GM18498 (cell line): ENCODE data around the gene SF3B1.
A peak's percentile ranks its signal among the peaks of the same experiment; 100 is the strongest.
"Not testable (repeated sequence)": the region's sequence is repeated elsewhere in the genome, so short reads cannot be mapped to it uniquely, and the experiment has no call there.

Source experiments
- ATAC-seq: cut with Tn5 transposase; IDR thresholded peaks from one replicate; pipeline ENCODE4 v1.9.1; 2021; ENCODE audit warnings: mild to moderate bottlenecking, moderate library complexity; ENCODE audit not compliant: unreplicated experiment

SF3B1 gene

DNA sequence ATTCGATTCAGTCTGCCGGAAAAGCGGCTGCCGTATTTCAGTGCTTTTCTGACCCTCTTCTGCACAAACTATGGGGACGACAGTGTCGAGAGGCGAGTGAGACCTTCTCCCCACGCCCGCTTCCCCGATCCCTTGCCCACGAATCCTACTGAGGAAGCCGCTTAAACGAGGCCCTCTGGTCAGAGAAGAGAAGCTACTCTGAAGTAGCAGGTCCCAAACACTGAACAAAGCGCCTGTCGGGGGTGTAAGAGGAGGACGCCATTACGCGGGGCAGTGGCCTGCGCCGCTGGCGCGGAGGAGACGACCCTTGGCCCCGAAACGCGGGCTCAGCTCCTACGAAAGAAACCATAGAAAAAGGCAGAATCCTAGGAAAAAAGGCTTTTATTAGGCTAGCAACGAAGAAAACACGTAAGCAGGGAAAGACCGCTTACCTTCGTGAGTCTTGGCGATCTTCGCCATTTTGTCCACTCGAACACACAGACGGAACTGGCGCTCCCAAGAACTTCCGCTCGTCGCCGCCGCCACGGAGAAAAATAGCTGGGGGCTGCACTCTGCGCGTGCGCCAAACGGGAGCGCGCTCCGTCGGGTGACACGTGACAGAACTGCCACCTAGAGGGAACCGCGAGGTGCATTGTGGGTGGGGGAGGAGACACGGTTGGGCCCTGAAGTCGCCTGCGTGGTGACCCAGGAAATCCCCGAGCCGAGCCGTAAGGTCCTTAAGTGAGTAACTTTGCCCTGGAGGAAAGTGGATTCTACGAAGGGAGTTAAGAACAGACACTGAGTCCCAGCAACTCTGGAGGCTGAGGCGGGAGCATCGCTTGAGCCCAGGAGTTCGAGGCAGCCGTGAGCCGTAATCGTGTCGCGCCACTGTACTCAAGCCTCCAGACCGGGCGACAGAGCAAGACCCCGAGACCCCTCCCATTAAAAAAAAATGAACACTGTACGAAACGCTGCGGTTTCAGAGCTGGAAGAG lies at the start of gene SF3B1:
SF3B1 (minus strand) TSS at position 488 of the 973 bp plus-strand sequence; CDS start at position 459, 29 bp downstream.
- peak; percentile 95 for ATAC-seq

DNA sequence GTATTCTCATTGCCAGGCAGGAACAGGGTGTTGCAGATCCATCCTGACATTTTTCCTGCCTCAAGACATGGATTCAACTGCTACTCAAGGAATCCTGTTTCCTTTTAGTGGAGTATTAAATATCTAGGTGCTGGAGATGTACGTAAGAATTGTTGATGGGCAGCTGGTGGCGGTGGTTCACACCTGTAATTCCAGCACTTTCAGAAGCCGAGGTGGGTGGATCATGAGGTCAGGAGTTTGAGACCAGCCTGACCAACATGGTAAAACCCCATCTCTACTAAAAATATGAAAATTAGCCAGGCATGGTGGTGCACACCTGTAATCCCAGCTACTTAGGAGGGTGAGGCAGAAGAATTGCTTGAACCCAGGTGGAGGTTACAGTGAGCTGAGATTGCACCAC lies 49.4 kb upstream of the SF3B1 start:
- ATAC-seq, result not testable (repeated sequence)

DNA sequence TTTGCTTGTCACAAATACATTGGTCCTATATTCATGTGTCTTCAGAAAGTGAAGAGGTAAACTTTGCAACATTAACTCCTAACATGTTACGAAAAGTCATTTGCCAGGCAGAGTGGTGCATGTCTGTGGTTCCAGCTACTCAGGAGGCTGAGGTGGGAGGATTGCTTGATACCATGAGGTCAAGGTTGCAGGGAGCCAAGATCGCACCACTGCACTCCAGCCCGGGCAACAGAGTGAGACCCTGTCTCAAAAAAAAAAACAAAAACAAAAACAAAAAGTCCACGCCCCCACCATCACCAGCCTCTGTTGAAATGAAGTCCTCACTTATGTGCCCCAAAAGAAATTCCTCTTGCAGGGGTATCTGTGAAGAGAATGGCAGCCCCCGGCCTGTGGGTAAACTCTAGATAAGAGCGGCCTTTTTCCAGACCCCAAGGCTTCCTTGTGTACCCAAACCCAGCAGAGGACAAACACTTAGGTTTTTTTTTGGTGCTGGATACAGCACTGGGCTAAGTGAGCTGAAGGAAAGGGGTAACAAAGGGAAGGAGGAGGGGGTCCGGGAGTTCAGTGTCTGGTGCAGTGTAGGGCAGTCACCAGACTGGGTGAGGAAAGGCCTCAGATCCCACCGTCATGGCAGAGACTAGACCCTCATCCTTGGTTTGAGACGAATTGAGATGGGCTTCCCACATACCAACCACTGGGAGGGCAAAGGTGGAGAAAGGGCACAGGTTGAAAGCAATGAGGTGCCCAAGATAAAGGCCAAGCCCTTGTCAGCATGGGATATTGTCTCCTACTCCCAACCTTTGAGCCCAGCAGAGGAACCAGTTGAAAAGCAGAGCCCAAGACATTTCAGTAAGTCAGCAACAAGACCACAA lies 45.6 kb upstream of the SF3B1 start:
- ATAC-seq, result no peak

- no peak for ATAC-seq
These were observed 43.0 kb upstream of the SF3B1 start for GRCh38 chr2:197477797-197478196.

DNA sequence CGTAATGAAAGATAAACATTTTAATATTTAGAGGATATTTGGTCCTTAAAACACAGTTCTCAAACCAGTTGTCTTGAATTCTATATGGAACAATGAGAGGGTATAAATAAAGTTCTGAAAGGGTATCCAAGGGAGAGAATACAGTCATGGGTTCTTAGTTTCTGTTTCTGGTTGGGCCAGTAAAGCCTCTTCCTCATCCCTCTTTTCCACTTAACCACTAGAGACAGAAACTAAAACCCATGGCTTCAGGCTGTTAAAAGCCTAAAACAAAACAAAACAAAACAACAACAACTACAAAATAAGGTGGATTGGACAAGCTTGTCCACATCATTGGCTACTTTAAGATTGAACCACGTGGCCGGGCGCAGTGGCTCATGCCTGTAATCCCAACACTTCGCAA lies 37.3 kb upstream of the SF3B1 start:
- no peak for ATAC-seq

- no peak for ATAC-seq
These were observed 29.3 kb upstream of the SF3B1 start for GRCh38 chr2:197464175-197464574.

GRCh38 chr2:197461057-197461456 lies 26.2 kb upstream of the SF3B1 start:
- ATAC-seq, result no peak

GRCh38 chr2:197460649-197461048 lies 25.8 kb upstream of the SF3B1 start:
- no peak for ATAC-seq

- no peak for ATAC-seq
These were observed 20.6 kb upstream of the SF3B1 start for GRCh38 chr2:197455428-197455827.

- no peak for ATAC-seq
These were observed 20.1 kb upstream of the SF3B1 start for GRCh38 chr2:197454923-197455322.

GRCh38 chr2:197453914-197454398 lies 19.1 kb upstream of the SF3B1 start:
- ATAC-seq, result peak; percentile 38

DNA sequence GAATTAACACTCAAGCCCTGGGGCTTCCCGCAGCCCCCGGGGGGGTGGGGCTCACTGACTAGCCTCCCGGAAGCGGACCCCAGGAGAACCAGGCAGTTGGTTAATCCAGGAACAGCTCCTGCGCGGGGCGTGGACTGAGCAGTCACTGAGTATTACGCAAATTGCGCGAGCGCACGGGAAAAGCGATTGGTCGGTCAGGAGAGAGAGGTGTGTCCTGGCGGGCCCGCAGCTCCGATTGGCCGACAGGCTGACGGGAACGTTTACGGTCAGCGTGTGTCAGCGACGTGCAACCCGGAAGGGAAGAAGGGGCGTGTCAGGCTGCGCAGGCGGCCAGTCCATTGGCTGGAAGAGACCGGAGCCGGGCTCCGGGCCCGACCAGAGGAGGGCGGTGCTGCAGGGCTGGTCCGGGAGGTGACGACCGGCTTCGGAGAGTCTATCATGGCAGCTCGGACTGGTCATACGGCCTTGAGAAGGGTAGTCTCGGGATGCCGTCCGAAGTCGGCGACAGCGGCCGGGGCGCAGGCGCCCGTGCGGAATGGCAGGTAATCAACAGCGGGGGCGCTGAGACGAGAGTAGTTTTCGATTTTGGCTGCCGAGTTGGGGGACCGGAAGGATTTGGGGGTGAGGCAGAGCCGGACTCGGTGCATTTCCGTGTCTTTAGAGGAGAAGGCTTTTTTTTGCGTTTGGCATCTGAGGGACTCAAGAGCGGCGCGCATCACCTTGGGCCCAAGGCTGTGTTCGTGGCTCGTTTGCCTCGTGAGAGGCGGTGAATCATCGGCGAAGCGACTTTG lies 18.5 kb upstream of the SF3B1 start, which contains the start of gene COQ10B:
COQ10B (plus strand) TSS at position 430 of the 791 bp plus-strand sequence; CDS start at position 439, 9 bp downstream.
- ATAC-seq, result peak; percentile 95

DNA sequence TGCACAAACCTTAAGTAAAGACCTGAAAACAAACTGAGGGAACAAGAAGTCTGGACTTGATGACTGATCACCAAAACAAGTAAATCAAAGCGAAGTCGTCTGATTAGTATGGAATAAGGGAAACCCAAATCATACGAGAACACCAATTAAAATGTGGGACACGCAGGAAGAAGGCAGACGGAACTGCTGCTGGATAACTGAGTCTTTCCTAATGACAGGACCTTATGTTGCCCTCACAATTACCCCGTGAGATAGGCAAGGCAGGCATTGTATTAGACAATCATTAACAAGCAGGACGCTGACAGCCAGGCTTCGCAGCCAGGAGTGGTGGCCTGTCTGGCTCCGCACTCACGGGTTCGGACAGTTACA lies 17.9 kb upstream of the SF3B1 start:
- ATAC-seq, result no peak

GRCh38 chr2:197450935-197451358 lies 16.1 kb upstream of the SF3B1 start:
- ATAC-seq, result not testable (repeated sequence)

GRCh38 chr2:197450465-197450864 lies 15.6 kb upstream of the SF3B1 start:
- no peak for ATAC-seq

DNA sequence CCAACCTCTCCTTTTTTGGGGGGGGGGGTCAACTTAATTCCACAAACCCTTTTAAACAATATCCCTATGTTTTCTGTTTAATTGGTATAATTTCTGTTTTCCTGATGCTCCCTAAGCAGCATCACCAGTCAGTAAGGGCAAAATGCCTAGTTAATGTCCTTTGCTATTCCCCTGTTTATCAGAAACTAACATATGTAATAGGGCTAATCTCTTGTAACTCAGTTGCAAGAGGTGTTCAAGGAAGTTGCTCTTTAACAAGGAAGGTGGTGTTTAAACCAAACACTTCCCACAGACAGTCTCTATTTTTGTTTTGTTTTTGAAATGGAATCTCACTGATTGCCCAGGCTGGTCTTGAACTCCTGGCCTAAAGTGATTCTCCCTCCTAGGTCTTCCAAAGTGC lies 12.0 kb upstream of the SF3B1 start:
- no peak for ATAC-seq

- no peak for ATAC-seq
These were observed 10.9 kb upstream of the SF3B1 start for GRCh38 chr2:197445746-197446145.

DNA sequence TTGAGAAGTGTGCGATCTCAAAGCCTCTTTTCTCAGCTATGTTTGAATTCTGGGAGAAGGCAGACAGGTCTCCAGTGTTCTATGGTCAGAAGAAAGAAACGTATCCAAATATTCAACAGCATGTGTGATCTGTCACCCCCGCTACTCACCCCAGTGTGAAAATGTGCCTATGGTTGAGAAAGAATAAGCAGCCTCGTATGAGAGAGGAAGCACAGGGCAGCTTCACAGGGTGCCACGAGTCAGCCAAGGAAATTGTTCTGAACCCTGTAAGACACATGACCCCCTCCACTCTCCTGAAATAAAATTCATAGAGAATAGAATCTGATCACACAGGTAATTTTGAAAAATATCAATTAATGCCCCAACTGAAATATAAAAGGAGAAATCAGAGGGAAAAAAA lies 8.0 kb upstream of the SF3B1 start:
- ATAC-seq, result no peak

GRCh38 chr2:197437380-197437779 lies 2.6 kb upstream of the SF3B1 start:
- no peak for ATAC-seq

DNA sequence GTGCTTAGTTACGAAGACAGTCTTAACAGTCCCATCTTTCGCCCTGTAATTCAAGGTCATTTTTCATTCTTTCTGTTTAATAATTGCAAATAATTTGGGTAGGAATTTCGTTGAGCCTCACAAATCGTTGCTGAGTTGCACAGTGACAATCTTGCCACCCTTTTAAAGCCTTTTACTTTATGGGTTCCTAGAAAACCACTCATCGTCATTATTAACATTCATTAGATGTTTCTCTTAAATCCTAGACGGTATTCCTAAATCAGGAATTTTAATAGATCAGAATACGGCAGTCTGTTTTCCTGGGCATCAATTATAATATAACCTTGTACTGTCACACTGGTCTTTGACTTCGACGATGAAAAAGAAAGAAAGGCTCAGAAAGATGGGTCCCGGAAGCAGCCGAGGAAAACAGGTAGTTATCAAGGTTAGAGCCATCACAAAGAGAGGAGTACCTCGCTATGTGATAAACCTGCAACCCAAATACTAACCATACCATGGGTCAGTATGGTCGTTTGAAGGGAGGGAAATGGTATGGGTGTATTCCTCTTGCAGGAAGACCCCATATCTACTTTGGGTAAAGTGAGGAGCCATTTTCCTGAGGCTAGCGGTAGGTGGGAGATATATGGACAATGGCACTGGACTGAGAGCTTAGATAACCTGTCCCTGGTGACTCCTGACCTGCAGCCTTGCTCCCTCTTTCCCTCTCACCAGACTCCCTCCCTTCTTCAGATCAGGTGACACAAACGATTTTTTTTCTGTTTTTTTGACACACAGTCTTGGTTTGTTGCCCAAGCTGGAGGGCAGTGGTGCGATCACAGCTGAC lies 981 bp upstream of the SF3B1 start:
- no peak for ATAC-seq
